GM19397 (cell line): Measurements from ENCODE around the gene FAM20C.

ENCODE experiments used
- ATAC-seq: cut with Tn5 transposase; IDR thresholded peaks from one replicate; pipeline ENCODE4 v1.9.1; 2021; ENCODE audit warnings: mild to moderate bottlenecking, moderate library complexity; ENCODE audit not compliant: unreplicated experiment

FAM20C gene

DNA sequence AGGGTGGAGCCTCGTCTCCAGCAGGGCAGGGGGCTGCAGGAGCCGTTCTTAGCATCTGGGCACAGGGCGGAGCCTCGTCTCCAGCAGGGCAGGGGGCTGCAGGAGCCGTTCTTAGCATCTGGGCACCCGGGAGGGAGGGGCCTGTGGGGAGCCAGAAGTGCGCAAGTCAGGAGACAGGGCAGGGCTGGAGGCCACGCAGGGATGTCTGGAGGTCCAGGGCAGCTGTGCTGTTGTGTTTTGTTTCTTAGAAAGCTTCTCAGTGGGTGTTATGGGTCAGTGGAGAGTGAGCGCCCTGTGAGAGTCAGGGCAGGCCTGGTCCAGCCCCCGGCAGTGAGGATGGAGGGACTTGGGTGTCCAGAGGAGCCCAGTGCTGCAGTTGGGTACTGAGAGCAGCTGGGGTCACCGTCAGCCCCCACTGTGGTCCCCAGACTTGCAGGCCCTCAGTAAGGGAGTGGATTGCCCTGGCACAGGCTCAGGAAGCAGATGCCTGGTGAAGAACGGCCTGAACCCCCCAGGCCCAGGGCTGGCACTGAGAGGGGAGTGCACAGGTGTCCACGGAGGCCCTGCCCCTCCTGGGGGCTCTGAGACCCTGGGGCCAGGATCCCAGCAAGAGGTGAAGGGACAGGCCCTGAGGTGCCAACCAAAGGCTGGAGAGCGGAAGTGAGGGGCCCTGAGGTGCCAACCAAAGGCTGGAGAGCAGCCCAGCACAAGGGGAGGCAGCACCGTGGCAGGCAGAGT, 29.8 kb downstream of the FAM20C start:
- no peak for ATAC-seq

DNA sequence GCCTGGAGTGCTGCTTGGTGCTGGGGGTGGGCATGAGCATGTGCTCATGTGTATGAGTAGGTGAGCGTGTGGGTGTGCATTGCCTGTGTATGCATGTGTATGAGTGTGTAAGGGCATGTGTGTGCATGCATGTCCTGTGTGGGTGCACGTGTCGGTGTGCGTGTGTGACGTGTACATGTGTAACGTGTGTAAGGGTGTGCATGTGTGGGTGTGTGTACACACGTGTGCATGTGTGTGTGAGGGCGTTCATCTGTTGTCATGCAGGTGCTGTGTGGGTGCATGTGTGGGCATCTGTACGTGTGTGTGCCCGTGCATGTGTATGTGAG, 30.3 kb downstream of the FAM20C start:
- no peak for ATAC-seq

DNA sequence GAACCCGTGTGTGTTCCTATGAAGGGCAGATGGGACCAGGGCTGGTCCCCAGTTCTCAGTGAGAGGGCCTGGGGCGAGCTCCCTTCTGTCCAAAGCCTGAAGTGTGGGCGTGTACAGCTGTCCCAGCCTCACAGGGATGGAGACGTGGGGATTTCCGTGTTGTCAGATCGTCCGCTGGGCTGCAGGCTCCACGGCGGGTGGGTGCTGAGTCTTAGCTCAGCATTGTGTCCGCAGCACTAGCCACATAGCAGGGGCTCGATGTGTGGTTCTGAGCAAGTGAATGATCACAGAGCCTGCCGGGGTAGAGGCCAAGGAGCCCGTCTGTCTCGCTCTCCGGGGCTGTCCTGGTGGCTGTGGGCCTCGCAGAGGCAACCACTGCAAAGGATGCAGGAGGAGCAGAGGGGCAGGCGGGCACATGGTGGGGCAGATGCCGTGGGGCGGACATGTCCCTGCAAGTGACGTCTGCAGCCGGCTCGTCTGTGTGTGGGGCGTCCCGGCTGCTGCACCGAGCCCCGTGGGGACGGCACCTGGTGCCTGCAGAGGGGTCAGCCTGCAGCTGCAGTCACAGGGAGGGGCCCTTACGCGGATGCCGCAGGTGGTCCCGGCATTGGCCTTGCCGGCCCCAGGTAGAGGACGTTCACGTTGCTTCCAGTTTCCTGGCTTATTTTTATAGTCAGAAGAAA, 30.9 kb downstream of the FAM20C start:
- ATAC-seq, result no peak

DNA sequence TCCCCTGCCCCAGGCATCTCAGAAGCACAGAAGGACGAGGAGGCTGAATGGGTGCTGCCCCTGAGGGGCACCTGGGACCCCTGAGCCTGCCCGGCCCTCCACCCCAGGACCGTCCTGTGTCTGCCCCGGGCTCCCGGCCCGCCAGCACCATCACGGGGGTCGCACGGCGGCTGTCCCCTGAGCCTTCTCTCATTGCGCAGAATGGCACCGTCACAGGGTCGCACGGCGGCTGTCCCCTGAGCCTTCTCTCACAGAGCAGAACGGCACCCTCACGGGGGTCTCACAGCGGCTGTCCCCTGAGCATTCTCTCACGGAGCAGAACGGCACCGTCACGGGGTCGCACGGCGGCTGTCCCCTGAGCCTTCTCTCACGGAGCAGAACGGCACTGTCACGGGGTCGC, 31.5 kb downstream of the FAM20C start:
- no peak for ATAC-seq

DNA sequence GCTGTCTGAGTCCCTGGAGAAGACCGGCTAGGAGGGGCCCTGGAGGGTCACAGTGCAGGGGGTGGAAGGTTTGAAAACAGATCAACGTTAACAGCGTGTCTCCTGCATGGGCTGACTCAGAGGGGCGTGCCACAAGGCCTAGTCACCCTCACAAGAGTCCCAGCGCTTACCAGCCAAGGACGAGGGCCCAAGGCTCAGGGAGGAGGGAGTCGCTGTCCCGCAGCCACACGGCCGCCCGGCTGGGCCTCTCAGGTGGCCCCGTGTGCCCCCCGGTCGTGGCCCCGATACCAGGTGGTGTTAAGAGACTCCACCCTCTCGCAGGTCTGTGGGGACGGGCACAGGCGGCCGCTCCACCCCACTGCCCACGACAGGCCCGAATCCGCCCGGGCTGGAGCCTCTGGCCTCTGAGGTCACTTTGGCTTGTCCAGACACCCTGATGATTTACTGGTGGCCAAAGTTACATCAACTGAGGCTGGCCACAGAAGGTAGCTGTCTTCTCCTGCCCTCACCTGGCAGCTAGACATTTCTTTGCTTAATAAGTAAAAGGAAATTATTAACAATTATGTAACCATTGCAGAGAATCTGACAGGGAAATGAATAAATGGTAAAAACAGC, 34.0 kb downstream of the FAM20C start:
- ATAC-seq, result no peak

DNA sequence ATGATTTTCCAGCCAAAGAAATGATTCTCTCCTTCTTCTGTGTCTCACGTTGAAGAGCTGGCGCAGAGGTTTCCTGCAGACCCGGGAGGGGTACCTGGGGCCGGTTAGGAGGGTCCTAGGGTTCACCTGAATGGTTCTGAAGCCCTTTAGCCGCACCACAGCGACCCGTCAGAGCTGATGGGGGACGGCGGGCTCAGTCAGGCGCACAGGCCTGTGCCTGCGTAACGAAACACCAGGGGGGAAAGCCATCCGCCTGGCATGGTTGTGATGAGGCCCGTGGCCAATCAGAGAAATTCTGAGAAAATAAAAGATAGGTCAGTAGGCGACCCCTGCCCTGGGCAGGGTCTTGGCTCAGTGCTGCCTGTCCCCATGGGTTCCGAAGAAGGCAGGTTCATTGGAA, 35.6 kb downstream of the FAM20C start:
- no peak for ATAC-seq

DNA sequence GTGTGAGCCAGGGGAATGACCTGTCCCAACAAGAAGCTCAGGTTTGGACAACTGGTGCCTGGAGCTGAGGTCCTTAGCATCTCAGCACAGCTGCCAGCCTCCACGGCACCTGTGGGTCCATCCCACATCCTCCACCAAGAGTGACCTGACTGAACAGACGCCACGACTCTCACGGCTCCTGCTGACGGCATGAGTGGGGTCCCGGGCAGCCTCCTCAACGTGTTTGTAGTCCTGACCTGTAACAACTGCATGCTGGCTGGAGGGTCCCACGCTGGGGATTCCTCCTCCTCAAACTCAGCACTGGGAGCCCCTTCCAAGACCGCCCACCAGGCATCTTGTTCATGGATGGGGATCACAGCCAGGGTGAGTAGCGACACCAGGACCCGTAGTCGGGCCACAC, 36.2 kb downstream of the FAM20C start:
- no peak for ATAC-seq

DNA sequence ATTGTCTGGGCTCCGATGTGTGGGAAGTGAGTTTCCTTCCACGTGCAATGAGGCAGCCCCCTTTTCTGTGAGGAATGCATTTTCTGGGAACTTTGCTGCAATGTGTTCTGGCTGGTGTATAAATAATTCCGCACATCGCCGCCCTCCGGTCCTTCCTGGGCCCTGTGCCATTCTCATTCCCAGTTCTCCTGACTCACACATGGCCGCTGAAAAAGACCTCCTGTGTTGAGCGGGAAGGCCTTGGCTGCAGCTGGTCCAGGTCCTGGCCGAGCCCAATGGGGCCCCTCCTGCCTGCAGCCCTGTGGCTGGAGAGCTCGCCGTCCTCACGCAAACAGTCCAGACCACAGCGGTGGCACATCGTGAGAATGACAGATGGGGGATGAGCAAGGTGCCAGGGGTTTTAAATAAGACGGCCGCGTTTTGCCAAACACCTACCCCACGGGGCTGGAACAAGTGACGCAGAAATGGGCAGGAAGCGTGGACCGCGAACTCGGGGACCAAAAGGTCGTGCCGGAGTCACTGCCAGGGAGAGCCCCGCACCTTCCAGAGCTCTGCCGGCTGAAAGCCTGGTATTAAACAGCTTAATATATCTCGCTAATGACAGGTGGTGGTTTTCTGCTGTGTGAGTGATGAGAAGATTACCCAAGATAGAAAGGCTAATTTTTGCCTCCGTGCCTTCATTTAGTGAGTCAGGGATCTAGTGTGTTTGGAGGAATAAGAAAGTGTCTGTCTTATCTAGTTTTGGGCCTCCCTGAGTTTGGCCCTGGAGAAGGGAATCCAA, 37.0 kb downstream of the FAM20C start:
- no peak for ATAC-seq

DNA sequence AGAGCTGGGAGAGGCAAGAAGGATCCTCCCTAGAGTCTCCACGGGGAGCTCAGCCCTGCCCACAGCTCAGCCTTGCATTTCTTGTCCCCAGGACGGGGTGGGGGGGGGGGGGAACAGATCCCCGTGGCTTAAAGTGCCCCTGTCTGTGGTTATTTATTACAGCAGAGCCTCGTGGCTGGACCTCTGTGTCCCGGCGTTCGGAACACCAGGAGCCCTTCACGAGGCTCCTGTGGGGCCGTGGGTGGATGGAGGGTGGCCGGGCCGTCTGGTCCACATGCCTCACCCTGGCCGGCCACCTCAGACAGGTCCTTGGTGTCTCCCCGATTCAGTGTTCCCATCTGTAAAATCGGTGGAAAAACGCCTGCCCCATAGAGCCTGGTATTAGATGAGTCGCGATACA, 37.9 kb downstream of the FAM20C start:
- ATAC-seq, result no peak

DNA sequence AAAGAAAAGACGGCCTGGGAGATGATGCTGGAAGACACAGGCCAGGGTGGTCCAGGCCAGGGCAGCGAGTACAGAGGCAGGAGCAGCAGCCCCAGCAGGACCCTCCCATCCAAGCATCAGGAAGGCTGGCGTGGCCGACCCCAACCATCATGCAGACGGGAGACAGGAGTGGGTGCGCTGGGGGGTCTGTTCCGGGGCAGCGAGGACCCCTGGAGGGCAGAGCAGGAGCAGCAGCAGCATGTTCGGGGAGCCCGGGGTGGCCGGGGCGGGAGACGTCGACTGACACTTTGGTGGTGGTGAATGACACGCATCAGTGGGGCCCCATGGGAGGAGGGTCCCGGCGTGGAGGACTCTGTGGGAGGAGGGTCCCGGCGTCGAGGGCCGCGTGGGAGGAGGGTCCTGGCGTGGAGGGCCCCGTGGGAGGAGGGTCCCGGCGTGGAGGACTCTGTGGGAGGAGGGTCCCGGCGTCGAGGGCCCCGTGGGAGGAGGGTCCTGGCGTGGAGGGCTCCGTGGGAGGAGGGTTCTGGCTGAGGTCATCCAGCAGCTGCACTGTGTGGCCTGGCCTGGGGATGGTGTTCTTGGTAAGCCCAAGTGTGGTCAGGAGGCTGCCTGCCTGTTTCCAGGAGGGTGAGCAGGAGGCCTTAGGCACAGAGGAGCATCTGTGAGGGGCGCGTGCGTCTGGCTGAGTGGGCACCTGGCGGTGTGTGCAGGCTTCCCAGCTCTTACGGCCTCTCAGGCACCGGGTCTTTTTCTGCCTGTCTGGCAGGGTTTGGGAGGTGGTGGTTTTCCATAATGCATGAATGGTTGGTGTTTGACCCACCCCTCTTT, 38.9 kb downstream of the FAM20C start:
- no peak for ATAC-seq

DNA sequence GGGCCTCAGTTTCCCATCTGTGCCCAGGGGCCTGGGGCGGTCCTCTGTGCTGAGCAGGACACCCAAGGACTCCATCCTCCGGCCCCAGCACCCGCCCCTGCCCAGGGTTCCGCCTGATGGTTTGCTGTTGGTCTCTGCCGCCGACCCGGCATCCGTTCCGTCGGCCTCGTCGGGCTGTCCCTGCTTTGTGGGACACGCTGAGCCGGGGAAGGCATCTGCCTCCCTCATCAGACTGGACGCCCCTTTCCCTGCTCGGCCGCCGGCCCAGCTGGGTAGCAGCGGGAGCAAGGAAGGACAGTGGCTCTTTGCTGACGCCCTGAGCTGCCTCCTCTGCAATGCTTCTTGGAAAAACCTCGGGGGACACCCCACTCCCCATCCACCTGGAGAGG, 39.5 kb downstream of the FAM20C start:
- no peak for ATAC-seq

DNA sequence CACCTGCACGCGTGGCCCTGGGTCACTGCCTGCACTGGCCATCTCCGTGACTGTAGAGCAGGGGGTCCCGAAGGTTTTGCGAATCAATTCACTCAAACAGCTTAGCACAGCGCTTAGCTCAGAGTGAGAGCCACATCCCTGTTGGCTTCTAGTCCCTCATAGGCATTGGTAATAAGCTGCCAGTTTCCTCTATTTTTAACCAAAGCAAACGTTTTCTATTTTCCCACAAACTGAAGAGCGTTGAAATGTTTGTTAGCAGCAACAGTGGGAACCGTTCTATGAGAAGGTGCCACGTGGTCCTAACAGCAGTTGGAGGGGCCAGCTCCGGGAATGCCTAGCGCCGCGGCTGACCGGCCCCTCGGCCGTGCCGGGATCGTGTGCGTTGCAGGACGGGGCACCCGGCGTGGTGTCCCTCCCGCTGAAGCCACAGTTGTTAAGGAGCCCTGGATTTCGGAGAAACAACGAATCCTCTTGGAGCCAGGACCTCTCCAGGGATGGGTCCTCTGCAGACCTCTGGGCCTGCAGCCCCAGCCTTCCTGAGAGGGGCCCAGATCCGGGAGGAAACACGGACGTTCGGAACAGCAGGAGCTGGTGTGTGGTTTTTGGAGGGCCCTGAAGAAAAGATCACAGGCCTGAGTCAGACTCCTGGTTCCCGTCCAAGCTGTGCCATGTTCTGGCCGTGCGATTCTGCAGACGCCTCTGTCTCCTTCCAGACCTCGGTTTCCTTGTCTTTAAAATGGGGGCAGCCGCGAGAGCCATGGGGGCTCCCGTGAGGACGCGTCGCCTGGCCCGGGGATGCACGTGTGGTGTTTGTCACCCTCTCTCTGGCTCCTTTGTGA, 40.3 kb downstream of the FAM20C start:
- ATAC-seq, result no peak

DNA sequence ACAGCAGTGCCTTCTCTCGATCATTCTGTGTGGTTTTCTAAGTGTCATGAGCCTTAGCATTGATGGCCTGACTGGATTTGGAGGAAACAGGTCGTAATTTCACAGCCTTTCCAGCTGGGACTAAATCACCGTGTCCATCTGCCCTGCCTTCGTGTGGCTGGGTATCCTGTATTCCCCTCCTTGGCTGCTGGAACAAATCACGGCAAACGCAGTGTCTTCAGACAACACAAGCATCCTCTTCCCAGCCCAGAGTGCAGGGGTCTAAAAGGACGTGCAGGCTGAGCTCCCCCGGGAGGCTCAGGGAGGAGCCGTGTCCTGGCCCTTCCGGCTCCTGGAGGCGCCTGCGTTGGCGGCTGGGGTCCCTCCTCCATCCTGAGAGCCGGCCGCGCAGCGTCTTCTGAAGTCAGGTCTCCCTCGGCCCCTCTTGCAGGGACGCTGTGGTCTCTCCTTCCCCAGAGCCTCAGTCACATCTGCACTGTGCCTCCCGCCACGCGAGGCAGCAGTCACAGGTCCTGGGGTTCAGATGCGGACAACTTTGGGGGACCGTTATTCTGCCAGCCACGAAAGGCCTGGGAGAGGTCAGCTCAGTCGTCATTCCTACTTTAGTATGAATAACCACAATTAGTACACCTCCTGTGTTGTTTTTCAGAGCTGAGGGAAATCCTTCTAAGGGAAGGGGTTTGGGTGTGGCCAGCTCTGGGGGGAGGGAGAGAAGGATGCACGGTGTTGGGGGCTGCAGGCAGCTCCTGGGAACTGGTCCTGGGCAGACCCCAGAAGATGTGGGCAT, 41.1 kb downstream of the FAM20C start:
- ATAC-seq, result no peak

DNA sequence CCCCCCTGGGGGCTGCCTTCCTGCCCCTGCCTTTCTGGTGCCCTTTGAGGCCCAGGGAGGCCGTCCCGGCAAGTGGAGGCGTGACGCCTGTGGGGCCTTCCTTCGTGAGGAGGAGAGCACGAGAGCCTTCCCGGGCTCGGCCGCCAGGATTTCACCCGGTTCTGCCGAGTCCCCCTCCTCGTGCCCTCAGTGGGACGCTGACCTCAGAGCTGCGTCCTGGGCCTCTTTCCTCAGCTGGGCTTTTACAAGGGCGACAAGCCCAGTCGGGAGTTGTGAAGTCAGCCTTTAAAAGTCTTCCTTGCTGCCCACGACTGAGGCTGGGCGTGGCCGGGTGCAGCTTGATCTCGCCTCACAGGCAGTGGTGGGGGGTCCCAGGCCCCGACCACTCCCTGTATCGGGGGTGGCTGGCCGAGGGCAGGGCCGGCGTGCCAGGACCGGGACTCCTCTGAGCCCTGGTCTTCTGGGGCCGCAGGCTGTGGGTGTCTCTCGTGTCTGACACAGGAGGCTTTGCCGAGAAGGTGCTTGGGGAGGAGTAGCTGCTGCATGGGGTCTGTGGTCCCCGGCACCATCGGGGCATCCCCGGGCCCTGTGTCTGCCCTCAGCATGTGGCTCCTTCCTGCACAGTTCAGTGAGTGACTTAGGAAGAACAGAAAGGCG, 41.8 kb downstream of the FAM20C start:
- no peak for ATAC-seq

DNA sequence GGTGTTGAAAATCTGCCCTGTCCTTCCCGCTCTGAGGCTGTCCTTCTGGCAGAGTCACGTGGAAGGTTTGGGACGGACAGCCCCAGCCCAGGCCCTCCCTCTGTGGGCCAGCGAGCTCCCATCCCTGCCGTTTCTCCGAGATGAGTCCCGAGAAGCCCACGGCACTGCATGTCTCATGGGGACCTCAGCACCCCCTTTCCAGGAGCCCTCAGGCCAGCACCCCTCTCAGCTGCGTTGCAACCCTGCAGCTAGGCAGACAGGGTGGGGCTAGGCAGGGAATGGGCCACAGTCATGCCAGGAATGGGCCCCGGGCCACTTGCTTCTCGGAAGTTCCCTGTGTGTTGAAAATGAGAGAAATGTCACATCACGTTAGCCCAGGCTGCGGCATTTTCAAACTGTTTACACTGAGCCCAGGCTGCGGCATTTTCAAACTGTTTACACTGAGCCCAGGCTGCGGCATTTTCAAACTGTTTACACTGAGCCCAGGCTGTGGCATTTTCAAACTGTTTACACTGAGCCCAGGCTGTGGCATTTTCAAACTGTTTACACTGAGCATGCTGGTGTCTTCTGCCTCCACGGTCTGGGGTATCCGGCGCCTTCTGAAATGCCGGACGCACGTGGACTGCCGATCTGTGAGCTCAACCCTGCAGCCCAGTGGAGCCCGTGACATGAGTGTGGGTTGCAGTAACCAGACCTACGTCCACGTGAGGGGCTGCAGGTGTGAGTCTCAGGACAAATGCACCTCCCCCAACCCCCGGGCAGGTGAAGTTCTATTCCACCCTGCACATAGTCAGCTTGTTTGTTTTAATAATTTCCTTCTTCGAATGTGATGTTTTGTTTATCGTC, 42.6 kb downstream of the FAM20C start:
- ATAC-seq, result no peak

DNA sequence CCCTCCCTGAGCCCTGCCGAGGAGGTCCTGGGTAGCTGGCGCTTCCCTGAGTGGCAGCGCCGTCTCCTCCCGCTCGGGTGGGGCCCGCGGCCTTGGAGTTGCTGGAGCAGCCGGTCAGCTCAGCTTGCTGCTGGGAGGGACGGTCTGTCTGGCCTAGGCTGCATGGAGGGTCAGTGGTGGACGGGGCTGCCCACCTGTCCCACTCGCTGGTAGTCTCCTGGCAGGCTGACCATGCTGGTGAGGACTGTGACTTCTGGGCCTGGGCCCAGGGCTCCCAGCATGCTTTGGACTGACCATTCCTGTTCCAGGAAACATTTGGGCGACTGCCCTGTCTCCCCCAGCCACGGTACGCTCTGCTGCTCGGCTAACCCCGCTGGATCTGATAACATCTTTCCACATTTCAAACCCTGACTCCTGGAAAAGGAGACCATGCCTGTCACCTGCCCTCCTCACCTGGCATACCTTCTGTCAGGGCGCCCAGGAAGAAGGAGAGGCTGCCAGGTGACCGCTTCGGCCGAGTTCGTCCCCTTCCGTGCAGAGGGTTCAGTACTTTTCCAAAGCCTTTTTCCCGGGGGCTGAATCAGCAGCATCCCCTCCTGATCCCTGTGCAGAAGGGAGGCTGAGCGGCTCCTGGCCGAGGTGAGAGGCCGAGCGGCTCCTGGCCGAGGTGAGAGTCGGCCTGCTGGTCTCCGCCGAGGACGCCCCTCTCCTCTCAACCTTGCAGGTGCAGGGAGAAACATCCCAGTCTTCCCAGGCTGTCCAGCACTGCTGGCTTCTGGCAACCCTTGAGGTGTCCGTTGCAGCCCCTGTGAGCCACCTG, 43.4 kb downstream of the FAM20C start:
- ATAC-seq, result no peak

DNA sequence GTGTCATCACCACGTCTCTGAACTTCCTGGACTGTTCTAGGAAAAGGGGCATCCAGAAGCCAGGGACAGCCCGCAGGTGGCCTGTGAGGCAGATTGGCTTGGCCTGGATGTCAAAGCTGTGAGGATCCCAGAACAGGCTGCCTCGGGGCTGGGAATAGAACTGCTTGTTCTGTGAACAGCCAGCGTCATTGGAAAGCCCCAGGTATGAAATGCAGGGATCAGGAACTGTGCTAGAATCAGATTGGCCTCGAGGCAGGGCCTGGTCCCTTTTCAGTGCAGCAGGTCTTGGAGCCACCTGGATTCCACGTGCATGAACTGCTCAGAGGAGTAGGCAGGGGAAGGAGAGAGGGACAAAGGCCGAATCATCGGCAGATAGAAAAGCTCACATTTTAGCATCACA, 44.6 kb downstream of the FAM20C start:
- ATAC-seq, result no peak
